ENCODE results near the gene NDUFB2.
A peak's percentile ranks its signal among the peaks of the same experiment; 100 is the strongest.
"Not testable (repeated sequence)": the region's sequence is repeated elsewhere in the genome, so short reads cannot be mapped to it uniquely, and the experiment has no call there.

Gene NDUFB2

DNA sequence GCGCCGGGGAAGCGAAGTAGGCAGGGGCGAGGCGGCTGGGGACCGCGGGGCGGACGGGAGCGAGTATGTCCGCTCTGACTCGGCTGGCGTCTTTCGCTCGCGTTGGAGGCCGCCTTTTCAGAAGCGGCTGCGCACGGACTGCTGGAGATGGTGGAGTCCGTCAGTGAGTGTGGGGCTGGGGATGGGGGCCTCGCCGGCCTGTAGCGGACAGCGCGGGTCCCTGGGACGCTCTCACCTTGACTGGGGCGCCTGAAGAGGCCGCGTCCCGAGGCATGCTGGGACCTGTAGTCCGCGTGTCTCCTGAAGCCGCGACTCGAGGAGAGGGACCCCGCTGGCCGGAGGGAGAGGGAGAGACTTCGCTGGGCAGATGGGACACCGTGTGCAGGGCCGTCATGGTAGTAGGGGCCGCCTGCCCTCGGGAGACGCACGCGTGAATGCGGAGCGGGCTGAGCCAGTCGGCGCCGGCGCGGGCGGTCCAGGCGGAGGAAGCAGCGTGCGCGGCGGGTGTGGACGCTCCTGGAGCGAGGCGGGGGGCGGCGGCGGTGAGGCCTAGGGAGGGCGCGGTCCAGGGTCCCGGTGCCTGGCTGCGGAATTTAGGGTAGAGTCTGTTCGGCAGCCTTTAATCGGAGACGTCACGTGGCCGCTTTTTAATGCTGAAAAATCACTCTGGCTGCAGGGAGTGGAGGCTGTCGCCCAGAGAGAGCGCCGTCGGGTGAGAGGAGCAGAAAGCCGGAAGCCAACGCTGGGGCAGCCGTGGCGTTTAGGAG, at the start of gene NDUFB2:
Gene NDUFB2 (plus strand): TSS at position 29 of the 767 bp plus-strand sequence. CDS start 37 bp downstream, at position 66.
- DNase-seq (ENCODE audit: low read depth), result peak; percentile 45

DNA sequence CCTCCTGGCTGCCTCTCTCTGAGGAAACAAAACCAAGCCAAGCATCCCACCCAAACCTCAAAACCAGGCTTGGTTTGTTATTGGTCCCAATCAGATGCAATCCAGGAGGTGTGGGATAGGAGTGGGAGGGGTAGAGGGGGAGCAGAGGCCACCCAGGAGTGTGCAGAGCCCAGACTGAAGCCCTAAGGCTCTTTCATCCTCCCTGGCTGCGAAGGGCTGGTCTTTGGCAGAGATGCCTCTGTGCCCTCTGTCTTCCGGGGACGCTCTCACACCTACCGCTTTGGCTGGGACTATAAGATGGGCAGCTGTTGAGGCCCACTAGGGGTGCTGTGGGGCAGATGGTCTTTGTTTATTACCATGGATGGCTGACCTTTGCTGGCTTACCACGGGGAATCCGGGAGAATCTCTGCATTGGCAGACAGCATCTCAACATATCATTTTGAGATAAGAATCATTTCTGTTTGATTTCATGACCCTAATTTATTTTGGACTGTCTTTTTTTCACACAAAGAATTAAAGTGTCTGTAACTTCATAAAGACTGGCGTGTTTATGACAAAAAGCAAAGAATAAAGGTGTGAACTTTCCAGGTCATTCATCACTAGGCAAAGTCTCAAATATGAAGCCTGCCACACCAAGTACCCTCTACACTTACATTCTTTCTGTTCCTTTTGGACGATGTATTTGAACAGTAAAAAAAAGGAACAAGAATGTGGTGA, 49.4 kb upstream of the NDUFB2 start:
- no peak for DNase-seq (ENCODE audit: low read depth)

- DNase-seq (ENCODE audit: low read depth), result no peak
These were observed 46.8 kb upstream of the NDUFB2 start for GRCh38 chr7:140649556-140650205.

- DNase-seq (ENCODE audit: low read depth), result no peak
These were observed 46.1 kb upstream of the NDUFB2 start for GRCh38 chr7:140650367-140650766.

DNA sequence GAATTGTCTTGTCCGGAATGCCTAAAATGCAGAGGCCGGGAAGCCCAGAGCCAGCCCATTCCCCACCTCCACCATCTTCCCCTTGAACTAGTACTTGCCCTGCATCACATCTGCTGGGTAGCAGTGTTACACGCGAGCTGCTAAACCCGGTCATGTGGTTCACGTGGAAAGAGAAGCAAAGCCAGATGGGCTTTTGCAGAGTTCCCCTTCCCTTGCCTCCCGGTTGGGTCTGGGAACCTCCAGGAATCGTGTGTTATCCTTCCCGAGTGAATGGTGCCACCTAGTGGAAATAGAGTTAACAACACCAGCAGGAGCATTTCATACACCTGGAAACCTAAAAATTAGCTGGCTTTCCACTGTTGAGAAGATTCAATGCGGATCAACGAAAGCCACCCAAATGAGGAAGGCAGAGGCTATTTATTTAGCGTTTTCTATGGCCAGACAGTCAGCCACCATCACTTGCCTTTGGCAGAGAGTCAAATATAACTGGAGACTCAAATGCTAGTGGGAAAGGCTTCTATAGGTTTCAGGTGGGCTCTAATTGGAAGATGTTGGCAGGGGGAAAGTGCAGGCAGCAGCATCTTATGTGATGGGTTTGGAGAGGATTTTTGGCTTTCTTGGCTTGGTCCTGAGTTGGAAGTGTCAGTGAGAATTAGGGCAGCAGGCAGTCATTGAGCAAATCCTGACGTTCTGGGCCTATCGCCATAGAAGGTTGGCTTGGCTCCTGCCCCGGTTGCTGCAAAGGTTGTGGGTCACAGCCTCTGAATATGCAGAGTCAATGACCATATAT, 43.0 kb upstream of the NDUFB2 start:
- no peak for DNase-seq (ENCODE audit: low read depth)

- DNase-seq (ENCODE audit: low read depth), result no peak
These were observed 42.5 kb upstream of the NDUFB2 start for GRCh38 chr7:140654109-140654387.

DNA sequence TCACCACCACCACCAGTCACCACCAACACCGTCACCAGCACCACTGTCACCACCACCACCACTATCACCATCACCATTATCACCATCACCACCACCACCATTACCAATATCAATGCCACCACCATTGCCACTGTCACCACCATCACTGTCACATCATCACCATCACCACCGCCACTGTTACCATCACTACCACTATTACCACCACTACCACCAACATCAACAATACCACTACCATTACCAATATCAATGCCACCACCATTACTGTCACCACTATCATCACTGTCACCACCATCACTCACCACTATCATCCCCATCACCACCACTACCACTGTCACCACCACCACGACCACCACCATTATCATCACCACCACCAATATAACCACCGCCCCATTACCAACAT, 41.8 kb upstream of the NDUFB2 start:
- DNase-seq (ENCODE audit: low read depth), result no peak

- no peak for DNase-seq (ENCODE audit: low read depth)
These were observed 40.7 kb upstream of the NDUFB2 start for GRCh38 chr7:140655511-140656408.

GRCh38 chr7:140656548-140657515, 39.7 kb upstream of the NDUFB2 start:
- no peak for DNase-seq (ENCODE audit: low read depth)

- DNase-seq (ENCODE audit: low read depth), result no peak
These were observed 38.6 kb upstream of the NDUFB2 start for GRCh38 chr7:140657891-140658290.

GRCh38 chr7:140659856-140660255, 36.7 kb upstream of the NDUFB2 start:
- DNase-seq (ENCODE audit: low read depth), result no peak

GRCh38 chr7:140661124-140661523, 35.4 kb upstream of the NDUFB2 start:
- no peak for DNase-seq (ENCODE audit: low read depth)

- DNase-seq (ENCODE audit: low read depth), result not testable (repeated sequence)
These were observed 33.6 kb upstream of the NDUFB2 start for GRCh38 chr7:140662938-140663337.

DNA sequence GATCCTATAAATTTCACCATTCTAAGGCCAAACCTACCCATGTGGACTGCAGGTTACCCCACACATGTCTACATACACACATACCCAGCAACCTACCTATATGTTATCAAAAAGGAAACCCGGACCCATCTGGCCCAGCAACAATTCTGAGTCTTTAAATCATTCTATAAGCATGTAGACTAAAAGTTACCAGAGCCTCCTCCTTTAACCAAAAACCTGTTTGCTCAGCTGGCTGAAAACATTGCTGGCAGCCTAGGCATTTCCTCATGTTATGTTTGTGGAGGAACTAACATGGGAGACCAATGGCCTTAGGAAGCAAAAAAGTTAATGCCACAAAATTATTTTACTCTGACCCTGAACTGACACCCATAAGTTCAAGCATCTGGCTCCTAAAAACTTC, 29.0 kb upstream of the NDUFB2 start:
- DNase-seq (ENCODE audit: low read depth), result no peak

GRCh38 chr7:140668641-140669040, 27.9 kb upstream of the NDUFB2 start:
- DNase-seq (ENCODE audit: low read depth), result no peak

- DNase-seq (ENCODE audit: low read depth), result no peak
These were observed 27.2 kb upstream of the NDUFB2 start for GRCh38 chr7:140669352-140669751.

DNA sequence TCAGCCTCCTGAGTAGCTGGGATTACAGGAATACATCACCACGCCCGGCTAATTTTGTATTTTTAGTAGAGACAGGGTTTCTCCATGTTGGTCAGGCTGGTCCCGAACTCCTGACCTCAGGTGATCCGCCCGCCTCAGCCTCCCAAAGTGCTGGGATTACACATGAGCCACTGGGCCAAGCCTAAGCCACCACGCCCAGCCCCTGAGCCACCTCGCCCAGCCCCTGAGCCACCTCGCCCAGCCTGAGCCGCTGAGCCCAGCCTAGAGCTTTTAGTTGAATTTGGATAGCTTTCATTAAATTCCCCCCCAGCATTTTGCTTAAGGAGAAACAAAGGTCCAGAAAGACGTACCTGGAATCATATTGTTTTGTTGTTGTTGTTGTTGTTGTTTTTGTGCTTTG, 26.6 kb upstream of the NDUFB2 start:
- not testable (repeated sequence) for DNase-seq (ENCODE audit: low read depth)

DNA sequence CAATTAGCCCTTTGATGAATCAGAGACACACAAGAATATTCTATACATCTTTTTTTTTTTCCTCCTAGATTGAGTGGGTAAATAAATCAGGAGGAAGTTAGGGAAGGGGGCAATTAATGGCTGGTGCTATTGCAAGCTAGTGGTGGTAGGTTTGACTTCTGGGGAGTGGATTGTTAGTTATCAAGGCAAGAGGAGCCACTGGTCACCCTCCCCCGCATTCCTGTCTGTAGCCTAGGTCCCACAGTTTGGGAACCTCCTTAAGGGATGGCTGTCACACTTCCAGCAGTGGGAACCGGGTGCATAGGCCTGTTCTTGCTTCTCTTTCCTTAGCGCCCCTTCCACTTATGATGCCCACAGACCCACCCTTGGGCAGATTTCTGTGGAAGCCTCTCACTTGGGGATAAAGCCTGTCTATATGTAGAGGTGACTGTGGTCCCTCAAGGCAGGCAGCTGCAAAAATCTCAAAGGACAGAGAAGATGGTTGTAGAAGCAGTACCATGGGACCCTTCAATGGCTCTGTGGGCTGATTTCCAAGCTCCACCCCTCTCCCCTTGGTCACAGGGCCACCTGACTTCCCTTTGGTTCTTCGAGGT, 26.1 kb upstream of the NDUFB2 start:
- DNase-seq (ENCODE audit: low read depth), result no peak

DNA sequence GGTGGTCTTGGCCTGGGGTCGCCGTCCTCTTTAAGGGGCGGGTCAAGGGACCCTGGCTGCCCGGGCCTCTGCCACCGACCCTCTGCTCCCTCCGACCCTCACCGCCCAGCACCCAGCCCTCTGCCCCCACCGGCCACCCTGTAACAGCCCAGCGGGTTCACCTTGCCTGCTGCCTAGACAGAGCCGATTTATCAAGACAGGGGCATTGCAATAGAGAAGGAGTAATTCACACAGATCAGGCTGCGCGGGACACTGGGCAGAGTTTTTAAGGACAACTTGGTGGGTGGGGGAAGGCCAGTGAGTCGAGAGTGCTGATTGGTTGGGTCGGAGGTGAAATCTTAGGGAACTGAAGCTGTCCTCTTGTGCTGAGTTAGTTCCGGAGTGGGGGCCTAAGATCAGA, 24.5 kb upstream of the NDUFB2 start:
- no peak for DNase-seq (ENCODE audit: low read depth)
